Fibroblast of lung (primary cell): ENCODE measurements around the gene GPC5.

ENCODE experiments used
- EZH2 ChIP-seq: IDR thresholded peaks from 2 replicates; pipeline ENCODE4 v1.5.1; 2012; ENCODE audit warnings: low read length, control low read depth, mild to moderate bottlenecking; ENCODE audit errors: missing control alignments
- TF ChIP-seq, protein P1 (sequence below), 2 donors: IDR thresholded peaks in 1 of 2; conservative IDR thresholded peaks in 1 of 2; 1 replicate in 1 of 2; 2 replicates in 1 of 2; pipeline ENCODE4 v1.5.1; 2011 to 2012; ENCODE audit warnings: low read length in 2 of 2, control low read depth in 1 of 2, inconsistent platforms in 1 of 2, low read depth in 1 of 2, mild to moderate bottlenecking in 1 of 2

DNA sequence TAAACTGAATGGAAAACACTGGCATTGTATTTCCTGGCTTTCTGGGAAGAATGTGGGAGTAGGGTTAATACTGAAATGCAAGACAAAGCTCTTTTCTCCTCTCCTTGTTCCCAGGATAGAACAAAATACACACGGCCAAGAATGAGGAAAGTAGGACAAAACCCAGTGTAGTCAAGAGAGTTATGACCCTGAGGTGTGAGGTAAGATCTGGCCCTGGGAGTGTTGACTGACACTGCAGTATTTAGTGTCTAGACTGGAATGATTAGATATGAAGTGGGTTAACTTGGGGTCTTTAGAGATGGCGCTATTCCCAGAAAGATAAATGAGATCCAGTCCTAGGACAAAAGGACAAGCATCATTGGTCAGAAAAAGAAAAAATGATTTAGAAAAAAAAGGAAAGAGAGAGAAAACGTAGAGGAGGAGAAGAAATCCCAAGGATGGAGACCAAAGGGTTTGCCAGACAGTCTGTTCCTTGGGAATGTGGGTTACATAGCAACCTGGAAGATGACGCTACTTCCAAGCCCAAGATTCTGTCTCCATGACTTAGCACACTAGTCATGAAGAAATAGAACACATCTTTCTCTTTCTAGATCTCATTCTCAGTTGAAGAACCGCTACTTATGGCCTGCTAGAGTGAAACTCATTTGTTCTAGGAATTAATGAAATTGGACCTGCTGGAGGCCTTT lies 1284.6 kb downstream of the GPC5 start:
- TF ChIP-seq, protein P1, sequence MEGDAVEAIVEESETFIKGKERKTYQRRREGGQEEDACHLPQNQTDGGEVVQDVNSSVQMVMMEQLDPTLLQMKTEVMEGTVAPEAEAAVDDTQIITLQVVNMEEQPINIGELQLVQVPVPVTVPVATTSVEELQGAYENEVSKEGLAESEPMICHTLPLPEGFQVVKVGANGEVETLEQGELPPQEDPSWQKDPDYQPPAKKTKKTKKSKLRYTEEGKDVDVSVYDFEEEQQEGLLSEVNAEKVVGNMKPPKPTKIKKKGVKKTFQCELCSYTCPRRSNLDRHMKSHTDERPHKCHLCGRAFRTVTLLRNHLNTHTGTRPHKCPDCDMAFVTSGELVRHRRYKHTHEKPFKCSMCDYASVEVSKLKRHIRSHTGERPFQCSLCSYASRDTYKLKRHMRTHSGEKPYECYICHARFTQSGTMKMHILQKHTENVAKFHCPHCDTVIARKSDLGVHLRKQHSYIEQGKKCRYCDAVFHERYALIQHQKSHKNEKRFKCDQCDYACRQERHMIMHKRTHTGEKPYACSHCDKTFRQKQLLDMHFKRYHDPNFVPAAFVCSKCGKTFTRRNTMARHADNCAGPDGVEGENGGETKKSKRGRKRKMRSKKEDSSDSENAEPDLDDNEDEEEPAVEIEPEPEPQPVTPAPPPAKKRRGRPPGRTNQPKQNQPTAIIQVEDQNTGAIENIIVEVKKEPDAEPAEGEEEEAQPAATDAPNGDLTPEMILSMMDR (conservative IDR thresholded peaks at IDR 0.05 in 1 of 2, IDR thresholded peaks at IDR 0.05 in 1 of 2; ENCODE audit: low read depth in 1 of 2, low read length in 2 of 2): no peak
- no peak for TF ChIP-seq EZH2
